HG03159 (cell line): ENCODE measurements around the gene TMED10.

Experiments used
- ATAC-seq: cut with Tn5 transposase; IDR thresholded peaks from one replicate; pipeline ENCODE4 v1.9.1; 2021; ENCODE audit warnings: mild to moderate bottlenecking, moderate library complexity; ENCODE audit not compliant: unreplicated experiment

Gene TMED10

GRCh38 chr14:75091251-75091650 lies 85.2 kb downstream of the TMED10 start:
- no peak for ATAC-seq

DNA sequence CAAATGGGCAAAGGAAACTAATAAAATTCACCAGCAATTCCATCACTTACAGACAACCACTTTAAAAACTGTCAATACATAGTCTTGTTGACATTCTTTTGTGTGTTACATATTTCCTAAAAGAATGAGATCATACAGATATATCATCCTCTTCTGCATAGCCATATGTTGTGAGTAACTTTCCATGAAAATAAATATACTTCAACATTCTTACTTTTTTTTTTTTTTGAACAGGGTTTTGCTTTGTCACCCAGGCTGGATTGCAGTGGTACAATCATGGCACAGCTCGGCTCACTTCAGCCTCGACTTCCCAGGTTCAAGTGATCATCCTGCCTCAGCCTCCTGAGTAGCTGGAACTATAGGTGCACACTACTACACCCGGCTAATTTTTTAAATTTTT lies 86.1 kb downstream of the TMED10 start:
- no peak for ATAC-seq

DNA sequence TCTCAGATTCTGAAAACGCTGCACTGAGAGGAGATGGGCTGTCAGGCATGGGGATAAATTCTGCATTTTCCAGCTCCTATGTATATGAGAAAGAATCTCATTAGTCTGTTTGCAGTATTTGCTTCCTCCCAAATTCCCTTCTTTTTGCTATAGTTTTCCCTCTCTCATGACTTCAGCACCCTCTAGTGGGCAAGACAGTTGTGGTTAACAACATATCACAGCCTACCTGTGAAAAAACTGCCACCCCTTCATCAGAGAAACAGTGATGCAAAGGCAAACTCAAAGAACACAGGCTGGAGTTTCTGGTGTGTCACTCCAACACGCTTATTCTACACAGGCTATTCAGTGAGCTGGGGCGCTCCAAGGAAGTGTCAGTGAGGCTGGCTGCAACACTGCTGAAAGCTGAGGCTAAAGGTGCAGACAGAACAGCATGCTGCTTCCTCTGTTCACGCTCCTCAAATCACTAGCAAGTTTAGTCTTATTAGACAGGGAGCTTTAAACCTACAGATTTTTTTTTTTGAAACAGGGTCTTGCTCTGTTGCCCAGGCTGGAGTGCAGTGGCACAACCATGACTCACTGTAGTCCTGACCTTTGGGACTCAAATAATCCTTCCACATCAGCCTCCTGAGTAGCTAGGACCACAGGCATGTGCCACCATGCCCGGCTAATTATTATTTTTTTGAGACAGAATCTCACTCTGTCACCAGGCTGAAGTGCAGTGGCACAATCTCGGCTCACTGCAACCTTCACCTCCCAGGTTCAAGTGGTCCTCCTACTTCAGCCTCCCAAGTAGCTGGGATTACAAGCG lies 87.6 kb downstream of the TMED10 start:
- no peak for ATAC-seq

DNA sequence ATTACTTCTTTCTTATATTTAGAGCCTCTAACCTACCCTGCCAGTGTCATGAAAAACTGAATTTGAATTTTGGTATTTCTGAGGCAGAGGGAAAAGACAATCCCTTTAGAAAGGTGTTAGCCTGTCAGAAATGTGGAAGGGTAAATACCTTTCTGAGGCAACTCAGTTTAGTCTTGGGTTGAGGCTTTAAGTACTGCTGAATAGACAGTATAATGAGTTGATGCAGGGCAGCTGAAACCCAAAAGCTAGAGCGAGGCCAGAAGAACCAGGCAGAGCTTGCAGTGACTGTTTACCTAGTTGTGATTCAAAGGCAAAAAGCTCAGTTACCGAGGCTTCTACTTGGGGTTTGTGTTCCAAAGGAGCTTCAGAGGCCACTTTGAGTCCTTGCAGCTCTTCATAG lies 88.3 kb downstream of the TMED10 start:
- ATAC-seq = no peak

DNA sequence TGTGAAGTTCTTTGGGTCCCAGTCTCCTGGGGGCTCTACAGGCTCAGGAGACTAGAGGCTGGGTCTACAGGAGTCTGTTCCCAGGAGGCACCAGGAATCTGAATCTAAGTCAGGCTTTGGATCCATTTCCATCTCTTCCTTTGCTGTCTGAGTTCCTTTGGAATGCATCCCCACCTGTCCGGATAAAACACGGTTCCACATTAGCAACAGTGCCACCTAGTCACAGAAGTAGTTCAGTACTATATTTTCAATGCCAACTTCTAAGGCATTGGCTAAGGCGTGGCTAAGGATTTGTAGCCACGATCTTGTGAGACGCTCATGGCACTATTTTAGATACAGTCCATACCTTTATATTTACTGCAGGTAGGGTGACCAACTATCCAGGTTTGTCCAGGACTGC lies 91.9 kb downstream of the TMED10 start:
- no peak for ATAC-seq

GRCh38 chr14:75083271-75083670 lies 93.1 kb downstream of the TMED10 start:
- no peak for ATAC-seq

- no peak for ATAC-seq
Observed at GRCh38 chr14:75081660-75082229, 94.7 kb downstream of the TMED10 start.
